Measurements from ENCODE around the gene SERPIND1. TPM values are rescaled to one million over a fixed set of nuclear protein-coding genes. Genes with fewer than 3 reads are reported as not detected.

SERPIND1 gene
- total RNA-seq, 2 experiments from 2014 or later, result not detected

GRCh38 chr22:20740222-20740951, 33.5 kb upstream of the SERPIND1 start:
- Mint-ChIP-seq H3K9me3 (ENCODE audit: insufficient read depth) (no peaks in the 10 kb centered on the region), H3K27me3 (ENCODE audit: low read depth) (no peaks in the 10 kb centered on the region), H3K27ac (no peak overlapping the region), H3K4me1 (ENCODE audit: low read depth) (peaks cover 6% of the 10 kb centered on the region), H3K36me3 (ENCODE audit: low read depth) (peaks cover 41% of the 10 kb centered on the region), H3K4me3 (no peak overlapping the region)
- no peak for ATAC-seq
- ChIA-PET CTCF (interaction anchor here (1.1 to 2.9 kb wide), 3 partner anchors 11 to 116 kb away, joined by 3 to 18 read pairs (median 4); no protein-coding TSS in a partner anchor), POLR2A (no interaction called here)
- no peak for DNase-seq

GRCh38 chr22:20741008-20741633, 32.8 kb upstream of the SERPIND1 start:
- peaks cover 41% of the 10 kb centered on the region for H3K36me3 Mint-ChIP-seq (ENCODE audit: low read depth)
- H3K27me3 Mint-ChIP-seq (ENCODE audit: low read depth), result no peaks in the 10 kb centered on the region
- ATAC-seq, result no peak
- ChIA-PET POLR2A (no interaction called here), CTCF (interaction anchor here (0.6 to 2.9 kb wide), 11 partner anchors 10 to 323 kb away, joined by 3 to 18 read pairs (median 4); no protein-coding TSS in a partner anchor)
- no peaks in the 10 kb centered on the region for H3K9me3 Mint-ChIP-seq (ENCODE audit: insufficient read depth)
- no peak overlapping the region for H3K27ac Mint-ChIP-seq
- H3K4me1 Mint-ChIP-seq (ENCODE audit: low read depth), result peaks cover 6% of the 10 kb centered on the region
- no peak for DNase-seq
- H3K4me3 Mint-ChIP-seq, result no peak overlapping the region

GRCh38 chr22:20741634-20742581, 32.0 kb upstream of the SERPIND1 start:
- Mint-ChIP-seq H3K27ac (no peak overlapping the region), H3K4me1 (ENCODE audit: low read depth) (peaks cover 6% of the 10 kb centered on the region), H3K4me3 (no peak overlapping the region), H3K27me3 (ENCODE audit: low read depth) (no peaks in the 10 kb centered on the region), H3K9me3 (ENCODE audit: insufficient read depth) (no peaks in the 10 kb centered on the region), H3K36me3 (ENCODE audit: low read depth) (peaks cover 47% of the 10 kb centered on the region)
- ATAC-seq (peak; percentile 36), DNase-seq (peak; percentile 59)
- POLR2A ChIA-PET, result no interaction called here
- CTCF ChIA-PET, result interaction anchor here (0.6 to 2.9 kb wide), 13 partner anchors 9 to 324 kb away, joined by 3 to 18 read pairs (median 3); no protein-coding TSS in a partner anchor

- no peaks in the 10 kb centered on the region for H3K27me3 Mint-ChIP-seq (ENCODE audit: low read depth)
- DNase-seq, result no peak
Measured at GRCh38 chr22:20742764-20743163, 31.1 kb upstream of the SERPIND1 start.

GRCh38 chr22:20744456-20744855, 29.5 kb upstream of the SERPIND1 start:
- Mint-ChIP-seq H3K27me3 (ENCODE audit: low read depth) (no peaks in the 10 kb centered on the region), H3K36me3 (ENCODE audit: low read depth) (peaks cover 44% of the 10 kb centered on the region), H3K9me3 (ENCODE audit: insufficient read depth) (no peaks in the 10 kb centered on the region), H3K4me3 (no peak overlapping the region), H3K4me1 (ENCODE audit: low read depth) (peaks cover 3% of the 10 kb centered on the region), H3K27ac (no peak overlapping the region)
- ChIA-PET POLR2A (no interaction called here), CTCF (no interaction called here)
- DNase-seq, result no peak
- no peak for ATAC-seq

More at GRCh38 chr22:20742764-20743163, 31.1 kb upstream of the SERPIND1 start:
- H3K27ac Mint-ChIP-seq, result no peak overlapping the region
- no peak overlapping the region for H3K4me3 Mint-ChIP-seq
- H3K9me3 Mint-ChIP-seq (ENCODE audit: insufficient read depth), result no peaks in the 10 kb centered on the region
- POLR2A ChIA-PET, result no interaction called here
- CTCF ChIA-PET, result interaction anchor here (1.2 to 2.9 kb wide), 6 partner anchors 8 to 40 kb away, joined by 3 to 18 read pairs (median 4); no protein-coding TSS in a partner anchor
- no peak for ATAC-seq
- H3K4me1 Mint-ChIP-seq (ENCODE audit: low read depth), result peaks cover 6% of the 10 kb centered on the region
- peaks cover 52% of the 10 kb centered on the region for H3K36me3 Mint-ChIP-seq (ENCODE audit: low read depth)

- Mint-ChIP-seq H3K27me3 (ENCODE audit: low read depth) (no peaks in the 10 kb centered on the region), H3K4me1 (ENCODE audit: low read depth) (peaks cover 5% of the 10 kb centered on the region), H3K36me3 (ENCODE audit: low read depth) (peaks cover 41% of the 10 kb centered on the region), H3K4me3 (no peak overlapping the region), H3K27ac (no peak overlapping the region), H3K9me3 (ENCODE audit: insufficient read depth) (no peaks in the 10 kb centered on the region)
- CTCF ChIA-PET, result no interaction called here
- no peak for DNase-seq
- POLR2A ChIA-PET, result interaction anchor here (0.6 kb wide), 1 partner anchor 124 kb away, joined by 3 read pairs; no protein-coding TSS in a partner anchor
- ATAC-seq, result no peak
Measured at GRCh38 chr22:20745119-20745518, 28.8 kb upstream of the SERPIND1 start.

- ChIA-PET CTCF (no interaction called here), POLR2A (no interaction called here)
- Mint-ChIP-seq H3K27ac (no peak overlapping the region), H3K4me1 (ENCODE audit: low read depth) (peaks cover 8% of the 10 kb centered on the region), H3K9me3 (ENCODE audit: insufficient read depth) (no peaks in the 10 kb centered on the region), H3K4me3 (no peak overlapping the region), H3K27me3 (ENCODE audit: low read depth) (no peaks in the 10 kb centered on the region), H3K36me3 (ENCODE audit: low read depth) (peaks cover 34% of the 10 kb centered on the region)
- no peak for DNase-seq
- ATAC-seq, result no peak
Measured at GRCh38 chr22:20746431-20747189, 27.3 kb upstream of the SERPIND1 start.

GRCh38 chr22:20747223-20747622, 26.7 kb upstream of the SERPIND1 start:
- ChIA-PET CTCF (no interaction called here), POLR2A (no interaction called here)
- peaks cover 29% of the 10 kb centered on the region for H3K36me3 Mint-ChIP-seq (ENCODE audit: low read depth)
- H3K9me3 Mint-ChIP-seq (ENCODE audit: insufficient read depth), result no peaks in the 10 kb centered on the region
- H3K27me3 Mint-ChIP-seq (ENCODE audit: low read depth), result no peaks in the 10 kb centered on the region
- ATAC-seq (no peak), DNase-seq (no peak)
- no peak overlapping the region for H3K4me3 Mint-ChIP-seq
- peaks cover 8% of the 10 kb centered on the region for H3K4me1 Mint-ChIP-seq (ENCODE audit: low read depth)
- no peak overlapping the region for H3K27ac Mint-ChIP-seq

- peaks cover 8% of the 10 kb centered on the region for H3K4me1 Mint-ChIP-seq (ENCODE audit: low read depth)
- no peak overlapping the region for H3K4me3 Mint-ChIP-seq
- ChIA-PET POLR2A (no interaction called here), CTCF (no interaction called here)
- H3K9me3 Mint-ChIP-seq (ENCODE audit: insufficient read depth), result no peaks in the 10 kb centered on the region
- no peak for DNase-seq
- ATAC-seq, result no peak
- no peak overlapping the region for H3K27ac Mint-ChIP-seq
- H3K27me3 Mint-ChIP-seq (ENCODE audit: low read depth), result no peaks in the 10 kb centered on the region
- peaks cover 26% of the 10 kb centered on the region for H3K36me3 Mint-ChIP-seq (ENCODE audit: low read depth)
Measured at GRCh38 chr22:20748082-20748481, 25.8 kb upstream of the SERPIND1 start.

- Mint-ChIP-seq H3K27me3 (ENCODE audit: low read depth) (no peaks in the 10 kb centered on the region), H3K27ac (peak overlapping the region; percentile 27), H3K4me3 (no peak overlapping the region), H3K9me3 (ENCODE audit: insufficient read depth) (no peaks in the 10 kb centered on the region), H3K36me3 (ENCODE audit: low read depth) (peaks cover 26% of the 10 kb centered on the region), H3K4me1 (ENCODE audit: low read depth) (peaks cover 8% of the 10 kb centered on the region)
- POLR2A ChIA-PET, result no interaction called here
- no peak for ATAC-seq
- CTCF ChIA-PET, result interaction anchor here (1.0 kb wide), 1 partner anchor 15 kb away, joined by 4 read pairs; no protein-coding TSS in a partner anchor
- no peak for DNase-seq
Measured at GRCh38 chr22:20748731-20749428, 25.0 kb upstream of the SERPIND1 start.
